BLaER1 (cell line): ENCODE data around the gene LYZL1.

Experiments used
- H3K27ac ChIP-seq: shearing (Covaris generic); formaldehyde crosslinking; 2 replicates; pipeline ENCODE4 v1.8.1; 2022
- H3K27me3 ChIP-seq: shearing (Covaris generic); formaldehyde crosslinking; 2 replicates; pipeline ENCODE4 v1.8.1; 2022
- H3K36me3 ChIP-seq: shearing (Covaris generic); formaldehyde crosslinking; 2 replicates; pipeline ENCODE4 v1.8.1; 2022
- H3K4me1 ChIP-seq: shearing (Covaris generic); formaldehyde crosslinking; 2 replicates; pipeline ENCODE4 v1.8.1; 2022
- H3K4me2 ChIP-seq: shearing (Covaris generic); formaldehyde crosslinking; 2 replicates; pipeline ENCODE4 v1.8.1; 2022
- H3K4me3 ChIP-seq: shearing (Covaris generic); formaldehyde crosslinking; 2 replicates; pipeline ENCODE4 v1.8.1; 2022
- H3K9ac ChIP-seq: shearing (Covaris generic); formaldehyde crosslinking; 2 replicates; pipeline ENCODE4 v1.8.1; 2022
- H3K9me3 ChIP-seq: shearing (Covaris generic); formaldehyde crosslinking; 2 replicates; pipeline ENCODE4 v1.8.1; 2022
- H4K20me1 ChIP-seq: shearing (Covaris generic); formaldehyde crosslinking; 2 replicates; pipeline ENCODE4 v1.8.1; 2022
- Cebpa-rat ChIP-seq: shearing (Covaris generic); IDR thresholded peaks from 2 replicates; pipeline ENCODE4 v1.8.1; 2022

LYZL1 gene

GRCh38 chr10:29249018-29249417, 39.9 kb upstream of the LYZL1 start:
- no peak overlapping the region for H3K4me2 ChIP-seq
- no peaks in the 10 kb centered on the region for H3K27me3 ChIP-seq
- no peak for TF ChIP-seq Cebpa-rat
- no peak overlapping the region for H3K4me3 ChIP-seq
- peaks cover 14% of the 10 kb centered on the region for H3K4me1 ChIP-seq
- H3K9ac ChIP-seq, result no peak overlapping the region
- H3K27ac ChIP-seq, result no peak overlapping the region
- H3K36me3 ChIP-seq, result no peaks in the 10 kb centered on the region
- no peaks in the 10 kb centered on the region for H4K20me1 ChIP-seq
- peaks cover 4% of the 10 kb centered on the region; the same call in 1 of the 2 replicates for H3K9me3 ChIP-seq

- H4K20me1 ChIP-seq, result no peaks in the 10 kb centered on the region
- H3K4me1 ChIP-seq, result peaks cover 25% of the 10 kb centered on the region
- no peak for TF ChIP-seq Cebpa-rat
- H3K4me2 ChIP-seq, result no peak overlapping the region
- H3K27me3 ChIP-seq, result no peaks in the 10 kb centered on the region
- no peak overlapping the region for H3K27ac ChIP-seq
- H3K9me3 ChIP-seq, result peaks cover 4% of the 10 kb centered on the region; the same call in 1 of the 2 replicates
- H3K9ac ChIP-seq, result no peak overlapping the region
- H3K36me3 ChIP-seq, result no peaks in the 10 kb centered on the region
- H3K4me3 ChIP-seq, result no peak overlapping the region
Measured at GRCh38 chr10:29250066-29250465, 38.8 kb upstream of the LYZL1 start.

GRCh38 chr10:29252811-29253689, 35.8 kb upstream of the LYZL1 start:
- Histone ChIP-seq H3K27ac (no peak overlapping the region), H3K4me3 (no peak overlapping the region), H3K9ac (no peak overlapping the region), H3K4me2 (peak overlapping the region; percentile 83), H3K36me3 (no peaks in the 10 kb centered on the region), H3K27me3 (no peaks in the 10 kb centered on the region), H3K4me1 (peaks cover 33% of the 10 kb centered on the region), H3K9me3 (peaks cover 4% of the 10 kb centered on the region; the same call in 1 of the 2 replicates), H4K20me1 (no peaks in the 10 kb centered on the region)
- TF ChIP-seq Cebpa-rat, result no peak

- peak overlapping the region; percentile 83 for H3K4me2 ChIP-seq
- no peaks in the 10 kb centered on the region for H4K20me1 ChIP-seq
- H3K36me3 ChIP-seq, result no peaks in the 10 kb centered on the region
- no peaks in the 10 kb centered on the region for H3K27me3 ChIP-seq
- no peak overlapping the region for H3K4me3 ChIP-seq
- no peak overlapping the region for H3K27ac ChIP-seq
- TF ChIP-seq Cebpa-rat, result no peak
- peaks cover 33% of the 10 kb centered on the region for H3K4me1 ChIP-seq
- H3K9me3 ChIP-seq, result peaks cover 4% of the 10 kb centered on the region; the same call in 1 of the 2 replicates
- no peak overlapping the region for H3K9ac ChIP-seq
Measured at GRCh38 chr10:29253690-29254029, 35.2 kb upstream of the LYZL1 start.

- Histone ChIP-seq H3K9me3 (peaks cover 4% of the 10 kb centered on the region), H4K20me1 (no peaks in the 10 kb centered on the region), H3K4me2 (peak overlapping the region; percentile 83), H3K27ac (no peak overlapping the region), H3K4me3 (no peak overlapping the region), H3K9ac (no peak overlapping the region), H3K36me3 (no peaks in the 10 kb centered on the region), H3K4me1 (peaks cover 33% of the 10 kb centered on the region), H3K27me3 (no peaks in the 10 kb centered on the region)
- TF ChIP-seq Cebpa-rat, result no peak
Measured at GRCh38 chr10:29254123-29255046, 34.5 kb upstream of the LYZL1 start.

- Histone ChIP-seq H3K4me3 (no peak overlapping the region), H3K27ac (no peak overlapping the region), H3K27me3 (no peaks in the 10 kb centered on the region), H3K4me2 (peak overlapping the region; percentile 83), H4K20me1 (no peaks in the 10 kb centered on the region), H3K36me3 (no peaks in the 10 kb centered on the region), H3K4me1 (peaks cover 33% of the 10 kb centered on the region), H3K9ac (no peak overlapping the region), H3K9me3 (peaks cover 4% of the 10 kb centered on the region)
- no peak for TF ChIP-seq Cebpa-rat
Measured at GRCh38 chr10:29255104-29255503, 33.8 kb upstream of the LYZL1 start.

GRCh38 chr10:29256019-29256418, 32.9 kb upstream of the LYZL1 start:
- Histone ChIP-seq H3K9ac (no peak overlapping the region), H3K4me3 (no peak overlapping the region), H3K27ac (no peak overlapping the region), H3K36me3 (no peaks in the 10 kb centered on the region), H3K4me2 (no peak overlapping the region), H3K4me1 (peaks cover 33% of the 10 kb centered on the region), H3K9me3 (no peaks in the 10 kb centered on the region; the same call in 1 of the 2 replicates), H3K27me3 (no peaks in the 10 kb centered on the region), H4K20me1 (no peaks in the 10 kb centered on the region)
- TF ChIP-seq Cebpa-rat, result no peak

- H3K4me1 ChIP-seq, result peaks cover 33% of the 10 kb centered on the region
- H3K9ac ChIP-seq, result no peak overlapping the region
- no peak overlapping the region for H3K27ac ChIP-seq
- TF ChIP-seq Cebpa-rat, result no peak
- H3K4me2 ChIP-seq, result no peak overlapping the region
- H3K27me3 ChIP-seq, result no peaks in the 10 kb centered on the region
- no peaks in the 10 kb centered on the region for H3K36me3 ChIP-seq
- no peaks in the 10 kb centered on the region for H4K20me1 ChIP-seq
- no peak overlapping the region for H3K4me3 ChIP-seq
- H3K9me3 ChIP-seq, result peaks cover 1% of the 10 kb centered on the region; the same call in 1 of the 2 replicates
Measured at GRCh38 chr10:29256586-29256985, 32.3 kb upstream of the LYZL1 start.

- H3K9ac ChIP-seq, result no peak overlapping the region
- H3K4me3 ChIP-seq, result no peak overlapping the region
- no peak overlapping the region for H3K4me2 ChIP-seq
- peaks cover 33% of the 10 kb centered on the region for H3K4me1 ChIP-seq
- H3K9me3 ChIP-seq, result peaks cover 6% of the 10 kb centered on the region; the same call in 1 of the 2 replicates
- no peaks in the 10 kb centered on the region for H3K27me3 ChIP-seq
- H4K20me1 ChIP-seq, result no peaks in the 10 kb centered on the region
- H3K36me3 ChIP-seq, result no peaks in the 10 kb centered on the region
- no peak overlapping the region for H3K27ac ChIP-seq
- no peak for TF ChIP-seq Cebpa-rat
Measured at GRCh38 chr10:29257106-29257783, 31.6 kb upstream of the LYZL1 start.
